NCI-H2107 treated with DMSO at 0.1 percent for 48 hours (cell line): Measurements from ENCODE around the gene GTF2A2.
"Not testable (repeated sequence)": the region's sequence is repeated elsewhere in the genome, so short reads cannot be mapped to it uniquely, and the experiment has no call there.

Experiments
- DNase-seq: peaks from one replicate; lab custom pipeline; 2025; ENCODE audit not compliant: unreplicated experiment; lab: John Stamatoyannopoulos, UW

The GTF2A2 gene

GRCh38 chr15:59676565-59676964, 19.2 kb upstream of the GTF2A2 start:
- no peak for DNase-seq

- no peak for DNase-seq
Observed at GRCh38 chr15:59674361-59674877, 17.1 kb upstream of the GTF2A2 start.

GRCh38 chr15:59668556-59668955, 11.2 kb upstream of the GTF2A2 start:
- DNase-seq, result no peak

GRCh38 chr15:59662260-59662659, 4.9 kb upstream of the GTF2A2 start:
- DNase-seq, result no peak

GRCh38 chr15:59659366-59659765, 2.1 kb upstream of the GTF2A2 start:
- DNase-seq, result no peak

- DNase-seq, result no peak
Observed at GRCh38 chr15:59657635-59658125, 365 bp upstream of the GTF2A2 start.

- DNase-seq, result no peak
Observed at GRCh38 chr15:59654046-59654445, 3.3 kb downstream of the GTF2A2 start.

GRCh38 chr15:59649603-59650002, 7.7 kb downstream of the GTF2A2 start:
- DNase-seq, result no peak

- DNase-seq, result no peak
Observed at GRCh38 chr15:59647085-59647484, 10.2 kb downstream of the GTF2A2 start.

- DNase-seq, result no peak
Observed at GRCh38 chr15:59646277-59646676, 11.0 kb downstream of the GTF2A2 start.

- DNase-seq, result not testable (repeated sequence)
Observed at GRCh38 chr15:59645812-59646211, 11.5 kb downstream of the GTF2A2 start.

- DNase-seq, result no peak
Observed at GRCh38 chr15:59644756-59645155, 12.6 kb downstream of the GTF2A2 start.

- DNase-seq, result no peak
Observed at GRCh38 chr15:59642351-59642750, 15.0 kb downstream of the GTF2A2 start.

- not testable (repeated sequence) for DNase-seq
Observed at GRCh38 chr15:59637507-59637906, 19.8 kb downstream of the GTF2A2 start.

- DNase-seq, result no peak
Observed at GRCh38 chr15:59636184-59636583, 21.1 kb downstream of the GTF2A2 start.

- no peak for DNase-seq
Observed at GRCh38 chr15:59632714-59633113, 24.6 kb downstream of the GTF2A2 start.

GRCh38 chr15:59622289-59622688, 35.0 kb downstream of the GTF2A2 start:
- DNase-seq, result no peak

GRCh38 chr15:59618406-59618805, 38.9 kb downstream of the GTF2A2 start:
- no peak for DNase-seq

GRCh38 chr15:59616379-59616778, 40.9 kb downstream of the GTF2A2 start:
- DNase-seq, result peak; percentile 28

GRCh38 chr15:59615661-59616060, 41.7 kb downstream of the GTF2A2 start:
- no peak for DNase-seq

GRCh38 chr15:59614153-59614552, 43.2 kb downstream of the GTF2A2 start:
- no peak for DNase-seq

GRCh38 chr15:59611276-59612260, 45.7 kb downstream of the GTF2A2 start, which contains the start of gene GCNT3:
TSS of gene GCNT3 (plus strand) at chr15:59611783. CDS start at chr15:59618239, 6,456 bp downstream.
- no peak for DNase-seq
